H1 (cell line): ENCODE data around the gene ESD. TPM values are rescaled to one million over a fixed set of nuclear protein-coding genes. Genes with fewer than 3 reads are reported as not detected.

Experiments
- CTCF ChIA-PET: fragments of 300-600 bp; sonication (Branson Sonifier 250); formaldehyde crosslinking; loops from one replicate; lab custom pipeline; 2021; ENCODE audit not compliant: partially characterized antibody; lab: Charles Lee
- POLR2A ChIA-PET: fragments of 300-600 bp; sonication (Branson Sonifier 250); formaldehyde crosslinking; loops from one replicate; lab custom pipeline; 2021; ENCODE audit warnings: inconsistent platforms; ENCODE audit not compliant: partially characterized antibody; lab: Charles Lee
- DNase-seq, 2 experiments: peaks; one replicate each; pipeline versions ENCODE4 v3.0.0 to v3.0.0-alpha.2; 2010 to 2022; ENCODE audit warnings: low spot score in 2 of 2, low read depth in 1 of 2, mixed read lengths in 1 of 2
- FAIRE-seq: peaks from 2 replicates; lab custom pipeline; 2011; peaks lifted over from hg19 to GRCh38; lab: Jason Lieb, UNC
- H2AFZ ChIP-seq: 2 replicates; pipeline ENCODE4 v1.8.1; 2012; ENCODE audit warnings: low read length, inconsistent platforms
- H2AK5ac ChIP-seq: 2 replicates; pipeline ENCODE4 v1.6.1; 2013; ENCODE audit warnings: low read depth, low read length
- H2BK120ac ChIP-seq: replicated peaks from 2 replicates; pipeline ENCODE3; 2013; ENCODE audit warnings: low read depth, low read length, inconsistent platforms
- H2BK12ac ChIP-seq: 2 replicates; pipeline ENCODE4 v1.6.1; 2013; ENCODE audit warnings: low read depth, low read length
- H2BK15ac ChIP-seq: 2 replicates; pipeline ENCODE4 v1.6.1; 2013; ENCODE audit warnings: low read length
- H2BK20ac ChIP-seq: 2 replicates; pipeline ENCODE4 v1.6.1; 2013; ENCODE audit warnings: low read length
- H2BK5ac ChIP-seq: 2 replicates; pipeline ENCODE4 v1.6.1; 2013; ENCODE audit warnings: low read depth, low read length
- H3K14ac ChIP-seq: 2 replicates; pipeline ENCODE4 v1.6.1; 2013; ENCODE audit warnings: inconsistent platforms; ENCODE audit not compliant: insufficient read length
- H3K18ac ChIP-seq: 2 replicates; pipeline ENCODE4 v1.6.1; 2013; ENCODE audit warnings: low read length; ENCODE audit errors: extremely low read depth
- H3K23ac ChIP-seq: 2 replicates; pipeline ENCODE4 v1.6.1; 2013; ENCODE audit warnings: inconsistent platforms; ENCODE audit not compliant: insufficient read length
- H3K23me2 ChIP-seq: 2 replicates; pipeline ENCODE4 v1.6.1; 2013; ENCODE audit warnings: low read depth, low read length
- H3K27ac ChIP-seq: 2 replicates; pipeline ENCODE4 v1.6.1; 2011; ENCODE audit warnings: low read depth, low read length, inconsistent platforms
- H3K27me3 ChIP-seq, 4 experiments: replicated peaks in 1 of 4; 1 replicate in 1 of 4; 2 replicates in 3 of 4; pipeline versions ENCODE4 v1.6.1 to v1.8.1; 2011 to 2013; ENCODE audit warnings: low read length in 3 of 4, mild to moderate bottlenecking in 3 of 4, inconsistent platforms in 2 of 4, mixed read lengths in 2 of 4, moderate library complexity in 1 of 4; ENCODE audit not compliant: control insufficient read depth in 3 of 4, insufficient read depth in 3 of 4; ENCODE audit errors: extremely low read depth in 1 of 4
- H3K36me3 ChIP-seq, 4 experiments: 2 replicates each; pipeline versions ENCODE4 v1.6.1 to v1.8.1; 2011 to 2013; ENCODE audit warnings: mild to moderate bottlenecking in 4 of 4, low read length in 3 of 4, moderate library complexity in 2 of 4, control low read depth in 1 of 4, inconsistent platforms in 1 of 4; ENCODE audit not compliant: insufficient read depth in 4 of 4, control insufficient read depth in 2 of 4
- H3K4ac ChIP-seq: replicated peaks from 2 replicates; pipeline ENCODE3; 2013; ENCODE audit warnings: low read length, low read depth, mixed read lengths, inconsistent platforms; ENCODE audit not compliant: insufficient read length
- H3K4me1 ChIP-seq, 4 experiments: replicated peaks in 1 of 4; 1 replicate in 1 of 4; 2 replicates in 3 of 4; pipeline versions ENCODE4 v1.6.1 to v1.8.1; 2011 to 2013; ENCODE audit warnings: low read length in 3 of 4, inconsistent platforms in 2 of 4, mixed read lengths in 1 of 4; ENCODE audit not compliant: insufficient read depth in 4 of 4, control insufficient read depth in 3 of 4
- H3K4me2 ChIP-seq, 2 experiments: 2 replicates each; pipeline versions ENCODE4 v1.6.1 to v1.8.1; 2011 to 2013; ENCODE audit warnings: low read depth in 2 of 2, low read length in 2 of 2, control low read depth in 1 of 2, inconsistent platforms in 1 of 2, mild to moderate bottlenecking in 1 of 2; ENCODE audit not compliant: insufficient read depth in 1 of 2
- H3K4me3 ChIP-seq, 4 experiments: fragments of 200-600, 300-600 bp in 1 of 4; sonication (generic), shearing (Covaris generic), sonication (Bioruptor Twin) in 1 of 4; 2 replicates each; pipeline versions ENCODE4 v1.5.1 to v1.8.1; 2011 to 2016; ENCODE audit warnings: low read length in 4 of 4, low read depth in 3 of 4, control low read depth in 2 of 4, inconsistent platforms in 2 of 4, mild to moderate bottlenecking in 2 of 4, mixed read lengths in 1 of 4, moderate library complexity in 1 of 4; ENCODE audit not compliant: insufficient read depth in 2 of 4; ENCODE audit errors: extremely low read depth in 1 of 4
- H3K56ac ChIP-seq: replicated peaks from 2 replicates; pipeline ENCODE3; 2013; ENCODE audit warnings: low read depth, mild to moderate bottlenecking, mixed read lengths, low read length, inconsistent platforms; ENCODE audit not compliant: insufficient read length
- H3K79me1 ChIP-seq: 2 replicates; pipeline ENCODE4 v1.6.1; 2013; ENCODE audit warnings: low read depth, low read length, control low read depth
- H3K79me2 ChIP-seq, 2 experiments: 2 replicates each; pipeline versions ENCODE4 v1.6.1 to v1.8.1; 2012 to 2013; ENCODE audit warnings: low read length in 2 of 2, mild to moderate bottlenecking in 2 of 2, inconsistent platforms in 1 of 2; ENCODE audit not compliant: insufficient read depth in 2 of 2, control insufficient read depth in 1 of 2
- H3K9ac ChIP-seq, 4 experiments: replicated peaks in 1 of 4; 1 replicate in 1 of 4; 2 replicates in 3 of 4; pipeline versions ENCODE4 v1.6.1 to v1.8.1; 2011 to 2013; ENCODE audit warnings: low read depth in 3 of 4, low read length in 3 of 4, control low read depth in 2 of 4, mild to moderate bottlenecking in 2 of 4, moderate library complexity in 2 of 4, inconsistent platforms in 1 of 4; ENCODE audit errors: extremely low read depth in 1 of 4
- H3K9me3 ChIP-seq, 2 experiments: 2 replicates each; pipeline versions ENCODE4 v1.6.1 to v1.8.1; 2012 to 2013; ENCODE audit warnings: mild to moderate bottlenecking in 2 of 2, moderate library complexity in 2 of 2, control low read depth in 1 of 2, inconsistent platforms in 1 of 2, low read depth in 1 of 2, low read length in 1 of 2, mixed read lengths in 1 of 2; ENCODE audit not compliant: insufficient read depth in 2 of 2
- H4K20me1 ChIP-seq, 2 experiments: replicated peaks in 1 of 2; 2 replicates each; pipeline versions ENCODE3 to v1.8.1; 2011 to 2013; ENCODE audit warnings: inconsistent platforms in 2 of 2, low read length in 2 of 2, mild to moderate bottlenecking in 1 of 2; ENCODE audit not compliant: insufficient read depth in 2 of 2, control insufficient read depth in 1 of 2
- H4K5ac ChIP-seq: 2 replicates; pipeline ENCODE4 v1.6.1; 2013; ENCODE audit warnings: low read length, low read depth, mixed read lengths, inconsistent platforms; ENCODE audit not compliant: insufficient read length
- H4K8ac ChIP-seq: 2 replicates; pipeline ENCODE4 v1.8.0; 2013; ENCODE audit warnings: mild to moderate bottlenecking, moderate library complexity, low read length, inconsistent platforms; ENCODE audit not compliant: insufficient read depth; ENCODE audit errors: extremely low read depth
- H4K91ac ChIP-seq: replicated peaks from 2 replicates; pipeline ENCODE3; 2013; ENCODE audit warnings: low read length, mixed read lengths, inconsistent platforms; ENCODE audit not compliant: insufficient read length
- EGR1 ChIP-seq: IDR thresholded peaks from 2 replicates; pipeline ENCODE4 v1.6.1; 2011; ENCODE audit warnings: low read depth, low read length, borderline replicate concordance
- EZH2 ChIP-seq: fragments of 200-600 bp; sonication (generic); IDR thresholded peaks from 2 replicates; pipeline ENCODE4 v1.7.1; 2012; ENCODE audit warnings: low read depth, mild to moderate bottlenecking, moderate library complexity, low read length, inconsistent platforms; ENCODE audit not compliant: severe bottlenecking
- GABPA ChIP-seq: IDR thresholded peaks from 2 replicates; pipeline ENCODE4 v1.6.1; 2011; ENCODE audit warnings: mild to moderate bottlenecking, low read length, moderate library complexity, borderline replicate concordance; ENCODE audit not compliant: insufficient read depth
- POLR2A ChIP-seq, 2 experiments: IDR thresholded peaks; 1 replicate in 1 of 2; 2 replicates in 1 of 2; pipeline ENCODE4 v1.6.1; 2011; ENCODE audit warnings: low read depth in 2 of 2, low read length in 2 of 2, mild to moderate bottlenecking in 2 of 2; ENCODE audit errors: control extremely low read depth in 1 of 2
- RXRA ChIP-seq: IDR thresholded peaks from 2 replicates; pipeline ENCODE4 v1.6.1; 2011; ENCODE audit warnings: low read depth, mild to moderate bottlenecking, low read length, moderate library complexity; ENCODE audit not compliant: insufficient read depth
- SP2 ChIP-seq: IDR thresholded peaks from 2 replicates; pipeline ENCODE4 v1.6.1; 2012; ENCODE audit warnings: mild to moderate bottlenecking, low read length, inconsistent platforms
- SUZ12 ChIP-seq: fragments of 200-600 bp; sonication (generic); IDR thresholded peaks from 2 replicates; pipeline ENCODE4 v1.6.1; 2012; ENCODE audit warnings: mild to moderate bottlenecking, inconsistent platforms, low read length, moderate library complexity, mixed read lengths
- TAF1 ChIP-seq: IDR thresholded peaks from 2 replicates; pipeline ENCODE4 v1.6.1; 2011; ENCODE audit warnings: mild to moderate bottlenecking, low read depth, low read length
- WGBS, 2 experiments: shearing (Covaris generic) in 1 of 2; methylation state at CpG; one replicate each; pipeline versions ENCODE4 v1.1.6 to v1.1.7; 2013 to 2015; ENCODE audit warnings: low lambda C conversion rate in 2 of 2, mixed read lengths in 2 of 2, inconsistent platforms in 1 of 2, low coverage in 1 of 2, missing lambda C conversion rate in 1 of 2; ENCODE audit not compliant: insufficient replicate concordance in 2 of 2, insufficient coverage in 1 of 2, insufficient read length in 1 of 2; ENCODE audit errors: extremely low coverage in 1 of 2, missing lambda C conversion rate in 1 of 2; 5-methylcytosine and 5-hydroxymethylcytosine counted together
- polyA plus RNA-seq, 7 experiments: library from polyadenylated mRNA; depleted of rRNA in 3 of 7; stranded (reverse) in 5 of 7; unstranded in 2 of 7; fragments of >200 nt in 5 of 7; fragments of 200-250 nt in 2 of 7; gene quantifications; 1 replicate in 5 of 7; 2 replicates in 1 of 7; 4 replicates in 1 of 7; pipeline versions ENCODE4 v1.2.1 to v1.2.3, GENCODE V29; 2011 to 2013; ENCODE audit warnings: missing spikeins in 2 of 7, mixed read lengths in 2 of 7
- total RNA-seq: library from RNA; stranded (reverse); fragmentation: NEBNext Ultra II Directional; extraction: Animal tissue kit (Norgen Biotek cat#: 25700); gene quantifications from 2 replicates; pipeline ENCODE4 v1.2.1, GENCODE V29; 2021

ESD gene
- total and polyA plus RNA-seq, 2 of the 8 experiments (the other 6 are each of a cell fraction or from before 2014, with no cell fraction given): 40.3 to 55.8 TPM

- Histone ChIP-seq H3K4ac (no peak overlapping the region), H2AK5ac (no peak overlapping the region), H2AFZ (no peak overlapping the region), H3K18ac (no peak overlapping the region), H2BK5ac (no peak overlapping the region), H3K79me2 (no peaks in the 10 kb centered on the region), H4K8ac (no peak overlapping the region), H3K23ac (no peak overlapping the region), H3K4me1 (no peaks in the 10 kb centered on the region), H3K4me3 (no peak overlapping the region), H4K20me1 (no peaks in the 10 kb centered on the region), H4K5ac (no peak overlapping the region), H3K4me2 (no peak overlapping the region), H4K91ac (no peak overlapping the region), H3K9me3 (no peaks in the 10 kb centered on the region), H3K79me1 (no peaks in the 10 kb centered on the region), H2BK120ac (no peak overlapping the region), H2BK15ac (no peak overlapping the region), H2BK20ac (no peak overlapping the region), H3K23me2 (no peaks in the 10 kb centered on the region)
- FAIRE-seq (no peak), DNase-seq (no peak)
- 89% methylated on average over 3 of the region's 3 CpGs; no CpG with 5 or more reads in 1 of the 2 experiments for WGBS, 2 experiments
- TF ChIP-seq SUZ12: no peak
- TF ChIP-seq RXRA: no peak
- TF ChIP-seq EZH2: no peak
- TF ChIP-seq POLR2A (IDR thresholded peaks at IDR 0.05; ENCODE audit: control extremely low read depth in 1 of 2, low read depth in 2 of 2, low read length in 2 of 2): no peak
- TF ChIP-seq GABPA: no peak
- no peak for TF ChIP-seq EGR1
- no peak for TF ChIP-seq TAF1
- TF ChIP-seq SP2: no peak
- TF ChIP-seq, all 59 proteins: peak for 0
- no peaks in the 10 kb centered on the region for H3K36me3 ChIP-seq
- CTCF ChIA-PET: no interaction called here
- H3K14ac ChIP-seq: no peak overlapping the region
- no peak overlapping the region for H2BK12ac ChIP-seq
- POLR2A ChIA-PET: no interaction called here
- H3K27me3 ChIP-seq: no peaks in the 10 kb centered on the region
- no peak overlapping the region for H3K9ac ChIP-seq
- no peak overlapping the region for H3K27ac ChIP-seq
- H3K56ac ChIP-seq: no peak overlapping the region
These were observed 7.4 kb upstream of the ESD start for GRCh38 chr13:46804391-46804815.
